ENCODE data around the gene GDF10.

GDF10 gene

GRCh38 chr10:47354165-47354564, 54.2 kb downstream of the GDF10 start:
- H3K4me3 ChIP-seq (ENCODE audit: low read depth, low read length) = no peak overlapping the region
- no peak overlapping the region for H3K27ac ChIP-seq (ENCODE audit: extremely low read depth, low read depth, low read length)
- H3K9me3 ChIP-seq (ENCODE audit: control insufficient read depth, insufficient read depth, low read depth, low read length) = no peaks in the 10 kb centered on the region
- POLR2A ChIA-PET = no interaction called here
- CTCF ChIA-PET = interaction anchor here (1.0 to 2.0 kb wide), 2 partner anchors 10 to 14 kb away, joined by 3 to 4 read pairs; no protein-coding TSS in a partner anchor
- TF ChIP-seq SCRT2 (tag by site-specific recombination; IDR thresholded peaks at IDR 0.05) = no peak
- TF ChIP-seq CTCF (tag by site-specific recombination; IDR thresholded peaks at IDR 0.05) = 0 out of 2 replicates have a peak, but pooled peaks have one; percentile 10
- no peaks in the 10 kb centered on the region for H3K36me3 ChIP-seq (ENCODE audit: control insufficient read depth in 2 of 2, insufficient read depth in 1 of 2, low read length in 2 of 2)
- no peaks in the 10 kb centered on the region for H3K4me1 ChIP-seq (ENCODE audit: control insufficient read depth, insufficient read depth, low read length)

- H3K9me3 ChIP-seq (ENCODE audit: control insufficient read depth, insufficient read depth, low read depth, low read length) = no peaks in the 10 kb centered on the region
- ChIA-PET CTCF (interaction anchor here (1.0 kb wide), 1 partner anchor 16 kb away, joined by 3 read pairs; no protein-coding TSS in a partner anchor), POLR2A (no interaction called here)
- H3K36me3 ChIP-seq (ENCODE audit: control insufficient read depth in 2 of 2, insufficient read depth in 1 of 2, low read length in 2 of 2) = no peaks in the 10 kb centered on the region
- no peak overlapping the region for H3K4me3 ChIP-seq (ENCODE audit: low read depth, low read length)
- no peak overlapping the region for H3K27ac ChIP-seq (ENCODE audit: extremely low read depth, low read depth, low read length)
- TF ChIP-seq ZNF114 (tag by site-specific recombination; IDR thresholded peaks at IDR 0.05) = no peak
- peak; percentile 96 for TF ChIP-seq ZNF239 (tag by site-specific recombination; IDR thresholded peaks at IDR 0.05)
- H3K4me1 ChIP-seq (ENCODE audit: control insufficient read depth, insufficient read depth, low read length) = no peaks in the 10 kb centered on the region
Measured at GRCh38 chr10:47354900-47355299, 54.9 kb downstream of the GDF10 start.

GRCh38 chr10:47356708-47357107, 56.7 kb downstream of the GDF10 start:
- POLR2A ChIA-PET = no interaction called here
- no peak overlapping the region for H3K27ac ChIP-seq (ENCODE audit: extremely low read depth, low read depth, low read length)
- H3K4me1 ChIP-seq (ENCODE audit: control insufficient read depth, insufficient read depth, low read length) = no peaks in the 10 kb centered on the region
- CTCF ChIA-PET = no interaction called here
- no peak overlapping the region for H3K4me3 ChIP-seq (ENCODE audit: low read depth, low read length)
- no peaks in the 10 kb centered on the region for H3K9me3 ChIP-seq (ENCODE audit: control insufficient read depth, insufficient read depth, low read depth, low read length)
- no peaks in the 10 kb centered on the region for H3K36me3 ChIP-seq (ENCODE audit: control insufficient read depth in 2 of 2, insufficient read depth in 1 of 2, low read length in 2 of 2)
- TF ChIP-seq ZFP37 (tag by site-specific recombination; IDR thresholded peaks at IDR 0.05) (no peak), ZNF670 (tag by site-specific recombination; IDR thresholded peaks at IDR 0.05; ENCODE audit: low read depth) (no peak)

- ChIA-PET CTCF (interaction anchor here (1.1 kb wide), 1 partner anchor 333 kb away, joined by 4 read pairs; no protein-coding TSS in a partner anchor), POLR2A (no interaction called here)
- H3K4me1 ChIP-seq (ENCODE audit: control insufficient read depth, insufficient read depth, low read length) = no peaks in the 10 kb centered on the region
- no peak overlapping the region for H3K4me3 ChIP-seq (ENCODE audit: low read depth, low read length)
- H3K36me3 ChIP-seq (ENCODE audit: control insufficient read depth in 2 of 2, insufficient read depth in 1 of 2, low read length in 2 of 2) = no peaks in the 10 kb centered on the region
- no peaks in the 10 kb centered on the region for H3K9me3 ChIP-seq (ENCODE audit: control insufficient read depth, insufficient read depth, low read depth, low read length)
- no peak overlapping the region for H3K27ac ChIP-seq (ENCODE audit: extremely low read depth, low read depth, low read length)
- TF ChIP-seq BCL11B (tag by site-specific recombination; IDR thresholded peaks at IDR 0.05; ENCODE audit: low read depth) (no peak), ZFP3 (tag by site-specific recombination; IDR thresholded peaks at IDR 0.05; ENCODE audit: low read depth) (no peak), ATF2 (tag by site-specific recombination; IDR thresholded peaks at IDR 0.05; ENCODE audit: low read depth) (no peak), ZNF174 (tag by site-specific recombination; IDR thresholded peaks at IDR 0.05) (no peak), ZNF248 (tag by site-specific recombination; IDR thresholded peaks at IDR 0.05) (no peak), ZNF645 (tag by site-specific recombination; IDR thresholded peaks at IDR 0.05) (no peak), ZBTB26 (tag by site-specific recombination; optimal IDR thresholded peaks at IDR 0.05) (no peak), ZNF623 (tag by site-specific recombination; IDR thresholded peaks at IDR 0.05) (no peak), ZNF169 (tag by site-specific recombination; IDR thresholded peaks at IDR 0.05) (no peak), ZNF280D (tag by site-specific recombination; IDR thresholded peaks at IDR 0.05) (no peak), ZNF274 (IDR thresholded peaks at IDR 0.05; ENCODE audit: low read length) (no peak), ZNF274 (tag by site-specific recombination; IDR thresholded peaks at IDR 0.05; ENCODE audit: borderline replicate concordance) (no peak), ZNF239 (tag by site-specific recombination; IDR thresholded peaks at IDR 0.05) (no peak), ZNF768 (tag by site-specific recombination; IDR thresholded peaks at IDR 0.05) (no peak), ZNF707 (tag by site-specific recombination; IDR thresholded peaks at IDR 0.05) (no peak)
Measured at GRCh38 chr10:47357131-47357582, 57.2 kb downstream of the GDF10 start.
